ENCODE data around the gene USPL1.

DNA sequence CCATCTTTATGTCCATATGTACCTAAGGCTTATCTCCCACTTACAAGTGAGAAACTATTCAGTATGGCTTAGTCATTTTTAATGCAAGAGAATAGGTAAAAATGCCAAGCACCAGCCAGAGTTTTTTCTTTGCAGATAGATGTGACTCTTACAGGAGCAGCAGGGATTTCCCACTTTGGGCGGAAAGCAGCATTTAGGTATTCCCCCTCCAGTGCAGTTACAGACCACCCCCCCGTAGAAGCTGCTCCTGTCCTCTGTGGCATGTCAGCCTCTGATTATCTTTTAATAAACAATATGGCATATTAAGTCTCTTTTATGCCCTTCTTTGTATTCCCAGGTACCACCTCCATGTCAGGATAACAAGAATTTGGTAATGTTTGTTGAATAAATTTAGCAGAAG, 24.7 kb upstream of the USPL1 start:
- TF ChIP-seq, protein P1, sequence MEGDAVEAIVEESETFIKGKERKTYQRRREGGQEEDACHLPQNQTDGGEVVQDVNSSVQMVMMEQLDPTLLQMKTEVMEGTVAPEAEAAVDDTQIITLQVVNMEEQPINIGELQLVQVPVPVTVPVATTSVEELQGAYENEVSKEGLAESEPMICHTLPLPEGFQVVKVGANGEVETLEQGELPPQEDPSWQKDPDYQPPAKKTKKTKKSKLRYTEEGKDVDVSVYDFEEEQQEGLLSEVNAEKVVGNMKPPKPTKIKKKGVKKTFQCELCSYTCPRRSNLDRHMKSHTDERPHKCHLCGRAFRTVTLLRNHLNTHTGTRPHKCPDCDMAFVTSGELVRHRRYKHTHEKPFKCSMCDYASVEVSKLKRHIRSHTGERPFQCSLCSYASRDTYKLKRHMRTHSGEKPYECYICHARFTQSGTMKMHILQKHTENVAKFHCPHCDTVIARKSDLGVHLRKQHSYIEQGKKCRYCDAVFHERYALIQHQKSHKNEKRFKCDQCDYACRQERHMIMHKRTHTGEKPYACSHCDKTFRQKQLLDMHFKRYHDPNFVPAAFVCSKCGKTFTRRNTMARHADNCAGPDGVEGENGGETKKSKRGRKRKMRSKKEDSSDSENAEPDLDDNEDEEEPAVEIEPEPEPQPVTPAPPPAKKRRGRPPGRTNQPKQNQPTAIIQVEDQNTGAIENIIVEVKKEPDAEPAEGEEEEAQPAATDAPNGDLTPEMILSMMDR (optimal IDR thresholded peaks at IDR 0.05 in 1 of 3, IDR thresholded peaks at IDR 0.05 in 1 of 3, conservative IDR thresholded peaks at IDR 0.05 in 1 of 3; ENCODE audit: extremely low read depth in 1 of 3, insufficient read depth in 2 of 3, low read length in 3 of 3), result no peak
- no peak for TF ChIP-seq EZH2 (IDR thresholded peaks at IDR 0.05; ENCODE audit: low read length)

Data from keratinocyte (primary cell).